GM21529 (cell line): ENCODE results near the gene METTL24.
"Not testable (repeated sequence)": the region's sequence is repeated elsewhere in the genome, so short reads cannot be mapped to it uniquely, and the experiment has no call there.

ENCODE experiments used
- ATAC-seq: cut with Tn5 transposase; IDR thresholded peaks from one replicate; pipeline ENCODE4 v1.9.1; 2021; ENCODE audit not compliant: unreplicated experiment

The METTL24 gene

DNA sequence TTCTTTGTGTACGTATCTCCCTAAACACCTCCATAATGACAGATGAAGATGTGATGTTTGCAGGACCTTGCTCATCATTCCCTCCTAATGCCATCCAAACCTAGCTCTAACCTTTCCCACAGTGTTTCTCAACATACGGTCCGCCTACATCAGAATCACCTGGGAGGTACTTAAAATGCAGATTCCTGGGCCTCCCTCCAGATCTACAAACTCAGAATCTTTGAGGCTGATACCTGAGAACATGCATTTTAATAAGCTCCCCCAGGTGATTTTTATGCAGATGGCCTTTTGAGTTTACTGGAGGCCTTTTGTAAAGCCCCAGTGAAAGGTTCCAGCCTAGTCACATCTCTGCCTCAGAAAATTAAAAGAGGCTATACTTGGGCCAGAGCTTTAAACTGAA lies 40.5 kb downstream of the METTL24 start:
- ATAC-seq, result no peak

- ATAC-seq, result no peak
Observed at GRCh38 chr6:110317189-110317588, 41.0 kb downstream of the METTL24 start.

DNA sequence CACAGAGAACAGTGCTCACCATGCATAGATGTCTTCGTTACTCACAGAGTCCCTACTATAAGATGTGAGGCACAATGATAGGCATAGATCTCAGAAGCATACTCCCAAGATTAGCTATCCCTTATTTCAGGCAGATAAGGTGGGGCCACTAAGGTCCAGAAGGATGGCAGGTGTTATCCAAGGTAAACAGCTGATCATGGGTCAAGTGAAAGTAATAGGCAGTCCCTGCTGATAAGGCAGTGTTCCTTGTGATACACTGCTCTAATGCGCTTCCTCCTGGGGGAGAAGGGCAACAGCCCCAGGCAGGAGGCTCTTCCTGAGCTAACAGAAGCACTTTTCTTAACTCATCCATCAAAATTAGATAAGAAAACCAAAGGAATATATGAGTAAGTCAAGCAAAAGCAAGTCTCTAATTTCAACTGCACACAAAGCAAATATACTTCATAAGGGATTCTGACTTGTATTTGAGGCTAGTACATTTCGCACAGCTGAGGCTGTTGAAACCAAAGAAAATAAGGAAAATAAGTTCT lies 42.2 kb downstream of the METTL24 start:
- no peak for ATAC-seq

GRCh38 chr6:110315207-110315868 lies 42.8 kb downstream of the METTL24 start:
- ATAC-seq, result no peak

DNA sequence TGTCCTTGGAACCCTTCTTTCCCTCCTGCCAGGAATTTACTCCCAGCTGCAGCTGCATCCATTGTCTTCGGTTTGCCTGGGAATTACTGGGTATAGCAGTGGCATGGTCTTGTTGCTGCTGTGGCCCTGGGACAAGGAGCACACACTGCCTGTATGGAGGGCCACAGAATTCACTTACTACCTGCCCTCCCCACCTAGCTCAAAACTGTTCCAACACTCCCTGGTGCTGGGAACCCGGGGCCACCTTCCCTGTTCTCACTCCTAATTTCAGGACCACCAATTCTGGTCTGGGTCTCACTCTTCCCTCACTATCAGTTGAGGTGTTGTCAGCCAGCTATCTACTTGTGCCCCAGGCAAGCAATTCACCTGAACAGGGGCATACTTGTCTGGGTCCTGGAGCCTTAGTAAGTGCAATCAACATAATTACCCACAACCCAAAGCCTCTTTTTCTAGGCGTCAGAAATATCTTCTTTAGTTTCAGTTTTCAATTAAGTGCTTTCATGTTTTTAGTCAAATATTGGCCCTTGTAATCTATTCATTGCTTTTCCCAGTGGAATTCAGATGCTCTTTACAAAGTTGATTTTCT lies 47.2 kb downstream of the METTL24 start:
- no peak for ATAC-seq

DNA sequence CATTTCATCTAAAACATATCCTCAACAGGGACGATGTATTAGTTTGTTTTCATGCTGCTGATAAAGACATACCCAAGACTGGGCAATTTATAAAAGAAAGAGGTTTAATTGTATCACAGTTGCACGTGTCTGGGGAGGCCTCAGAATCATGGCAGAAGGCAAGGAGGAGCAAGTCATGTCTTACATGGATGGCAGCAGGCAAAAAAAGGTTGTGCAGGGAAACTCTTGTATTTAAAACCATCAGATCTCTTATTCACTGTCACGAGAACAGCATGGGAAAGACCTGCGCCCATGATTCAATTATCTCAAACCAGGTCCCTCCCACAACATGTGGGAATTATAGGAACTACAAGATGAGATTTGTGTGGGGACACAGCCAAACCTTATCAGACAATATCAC lies 48.7 kb downstream of the METTL24 start:
- not testable (repeated sequence) for ATAC-seq

DNA sequence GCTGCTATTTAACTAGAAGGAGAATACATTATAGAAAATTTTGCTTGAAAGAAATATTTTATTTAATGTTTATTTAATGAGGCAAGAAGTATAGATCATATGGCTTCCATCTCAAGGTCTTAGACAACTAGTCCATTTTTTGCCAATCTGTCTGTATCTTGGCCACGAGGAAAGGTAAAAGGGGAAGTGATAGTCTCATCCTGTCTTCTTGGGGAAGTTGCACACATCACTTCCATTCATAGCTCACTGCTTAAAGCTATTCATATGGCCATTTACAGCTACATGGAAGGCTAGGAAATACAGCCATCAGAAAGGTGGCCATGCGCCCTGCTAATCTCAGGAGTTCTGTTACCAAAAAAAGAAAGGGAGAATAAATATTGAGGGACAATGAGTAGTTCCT lies 50.8 kb downstream of the METTL24 start:
- ATAC-seq, result no peak

DNA sequence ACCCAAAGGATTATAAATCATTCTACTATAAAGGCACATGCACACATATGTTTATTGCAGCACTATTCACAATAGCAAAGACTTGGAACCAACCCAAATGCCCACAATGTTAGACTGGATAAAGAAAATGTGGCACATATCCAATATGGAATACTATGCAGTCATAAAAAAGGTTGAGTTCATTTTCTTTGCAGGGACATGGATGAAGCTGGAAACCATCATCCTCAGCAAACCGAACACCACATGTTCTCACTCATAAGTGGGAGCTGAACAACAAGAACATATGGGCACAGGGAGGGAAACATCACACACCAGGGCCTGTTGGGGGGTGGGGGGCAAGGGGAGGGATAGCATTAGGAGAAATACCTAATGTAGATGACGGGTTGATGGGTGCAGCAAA lies 52.3 kb downstream of the METTL24 start:
- not testable (repeated sequence) for ATAC-seq

- ATAC-seq, result not testable (repeated sequence)
Observed at GRCh38 chr6:110303692-110304091, 54.5 kb downstream of the METTL24 start.

DNA sequence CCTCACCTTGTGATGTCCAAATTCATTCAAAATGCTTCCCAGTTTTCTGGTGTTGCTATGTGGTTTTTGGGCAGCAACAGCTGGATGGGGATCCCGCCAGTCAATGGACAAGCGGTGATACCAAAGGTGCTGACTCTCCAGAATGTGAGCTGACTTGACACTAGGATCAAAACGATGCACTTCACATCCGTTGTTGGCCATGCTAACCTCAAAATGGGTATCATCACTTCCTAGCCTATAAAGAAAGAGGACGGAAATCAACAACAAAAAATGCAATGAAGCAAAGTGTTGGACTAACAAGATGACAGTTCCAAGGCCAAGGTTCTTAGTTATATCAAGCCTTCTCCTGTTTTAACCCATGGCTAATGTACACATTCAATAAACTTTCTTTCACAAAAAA lies 59.2 kb downstream of the METTL24 start:
- ATAC-seq, result no peak

DNA sequence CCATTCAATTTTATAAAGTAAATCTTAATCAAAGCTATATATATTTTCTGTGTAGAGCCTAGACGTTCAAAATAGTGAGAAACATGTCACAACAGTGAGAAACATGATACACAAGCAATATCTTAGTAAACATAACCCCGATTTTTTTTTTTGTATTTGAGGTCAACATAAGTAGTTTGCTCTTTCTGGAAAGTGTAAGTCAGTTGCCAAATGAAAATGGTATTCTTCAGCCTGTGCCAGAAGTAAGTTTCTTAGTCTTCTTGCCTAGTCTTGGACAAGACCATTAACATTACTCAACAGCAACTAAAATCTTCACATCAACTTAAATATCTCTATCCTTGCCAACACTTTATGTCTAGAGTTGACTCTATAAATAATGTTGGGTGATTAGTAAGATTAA lies 59.7 kb downstream of the METTL24 start:
- ATAC-seq, result no peak

DNA sequence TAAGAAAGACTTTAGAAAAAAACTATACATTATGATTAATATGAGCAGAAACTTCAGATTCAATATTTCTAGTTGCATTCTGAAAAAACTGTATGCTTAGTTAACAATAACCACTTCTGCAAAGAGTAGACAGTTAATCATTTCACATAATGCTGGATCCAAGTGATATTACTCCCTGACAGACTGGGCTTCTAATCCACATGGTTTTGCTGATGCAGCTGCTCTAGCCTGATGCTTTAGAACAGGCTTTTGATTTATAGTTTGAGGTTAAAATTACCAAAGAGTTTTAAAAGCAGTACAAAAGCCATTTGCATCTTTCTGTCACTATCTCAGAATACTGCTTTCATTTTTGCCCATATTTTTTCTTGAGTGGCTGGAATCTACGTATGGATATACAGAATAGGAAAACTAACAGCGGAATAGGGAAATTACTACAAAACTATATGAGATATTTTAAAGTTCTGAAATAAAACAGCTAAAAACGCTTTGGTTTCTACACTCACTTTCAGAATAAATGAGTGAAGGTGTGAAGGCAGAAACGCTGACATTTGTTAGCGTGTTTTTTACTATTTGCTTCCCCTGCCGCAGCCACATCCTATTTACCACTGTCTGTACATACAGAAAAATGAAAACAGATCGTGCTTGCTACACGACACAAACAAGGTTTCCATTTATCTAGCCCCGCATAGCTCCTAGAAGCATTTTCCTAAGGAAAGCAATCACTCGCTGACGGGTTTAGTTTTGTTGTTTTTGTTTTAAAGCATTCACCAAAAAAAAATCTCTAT lies 61.7 kb downstream of the METTL24 start:
- ATAC-seq, result no peak

DNA sequence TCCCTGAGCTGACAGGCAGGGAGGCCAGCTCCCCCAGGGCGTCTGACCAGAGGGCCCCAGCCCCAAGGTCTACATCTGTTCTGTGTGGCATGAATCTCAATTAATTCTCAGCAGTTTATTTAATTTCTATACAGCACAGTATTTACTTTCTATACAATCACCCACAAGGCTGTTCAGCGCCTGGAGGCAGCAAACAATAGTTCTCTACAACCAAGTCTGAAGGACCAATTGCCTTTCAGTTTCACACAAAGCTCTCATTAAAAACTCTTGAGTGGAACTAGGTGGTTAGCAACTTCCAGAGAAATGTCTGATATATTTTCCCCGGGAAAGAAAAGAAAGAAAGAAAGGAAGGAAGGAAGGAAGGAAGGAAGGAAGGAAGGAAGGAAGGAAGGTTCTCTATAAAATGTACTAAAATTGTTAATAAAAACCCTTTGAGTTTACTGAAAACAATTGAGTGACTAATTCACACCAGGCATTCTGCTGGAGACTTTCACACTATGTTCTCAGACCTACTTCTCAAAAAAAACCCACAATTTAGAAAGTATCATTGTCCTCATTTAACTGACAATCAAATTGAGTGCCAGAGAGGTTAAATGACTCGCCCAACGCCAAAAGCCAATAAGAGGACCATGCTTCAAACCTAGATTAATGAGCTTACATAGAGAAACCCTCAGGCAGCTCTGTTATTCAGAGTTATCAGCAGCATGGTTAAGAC lies 62.5 kb downstream of the METTL24 start:
- ATAC-seq, result no peak

DNA sequence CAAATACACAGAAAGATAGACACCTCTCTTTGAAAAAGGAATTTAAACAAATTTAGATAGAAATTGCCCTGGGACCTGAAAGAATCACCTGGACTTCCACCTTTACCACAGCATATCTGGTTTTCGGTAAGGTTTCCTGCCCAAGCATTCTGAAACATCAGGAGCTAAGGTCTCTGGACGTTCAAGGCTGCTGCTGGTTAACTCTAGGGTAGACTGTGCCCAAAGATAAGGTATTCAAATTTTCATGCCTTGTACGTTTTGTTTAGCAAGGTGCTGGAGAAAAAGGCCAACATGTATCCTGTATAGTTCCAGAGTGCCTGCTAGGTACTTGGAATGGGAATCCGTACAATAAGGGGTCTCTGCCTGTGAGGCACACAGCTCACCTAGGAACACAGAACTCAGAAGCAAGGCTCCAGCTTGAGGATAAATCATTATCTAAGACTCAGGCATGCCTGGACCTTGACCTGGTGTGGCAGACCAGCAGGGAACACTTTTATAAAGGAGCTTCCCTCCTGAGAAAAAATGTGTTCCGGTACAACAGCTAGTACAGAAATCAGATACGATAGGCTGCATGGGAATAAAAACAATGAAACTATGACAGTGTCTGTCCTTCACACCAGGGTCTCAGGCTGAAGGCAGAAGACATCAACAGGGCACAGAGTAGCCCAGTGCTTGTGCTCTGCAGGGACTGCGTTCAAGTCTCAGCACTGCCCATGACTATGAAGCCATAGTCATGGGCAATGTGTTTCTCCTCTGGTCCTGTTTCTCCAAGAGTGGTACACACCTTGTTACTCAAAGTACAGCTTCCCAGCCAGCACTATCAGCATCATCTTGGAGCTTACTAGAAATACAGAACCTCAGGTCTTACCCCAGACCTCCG lies 70.4 kb downstream of the METTL24 start:
- no peak for ATAC-seq

GRCh38 chr6:110285306-110286060 lies 72.7 kb downstream of the METTL24 start:
- no peak for ATAC-seq

DNA sequence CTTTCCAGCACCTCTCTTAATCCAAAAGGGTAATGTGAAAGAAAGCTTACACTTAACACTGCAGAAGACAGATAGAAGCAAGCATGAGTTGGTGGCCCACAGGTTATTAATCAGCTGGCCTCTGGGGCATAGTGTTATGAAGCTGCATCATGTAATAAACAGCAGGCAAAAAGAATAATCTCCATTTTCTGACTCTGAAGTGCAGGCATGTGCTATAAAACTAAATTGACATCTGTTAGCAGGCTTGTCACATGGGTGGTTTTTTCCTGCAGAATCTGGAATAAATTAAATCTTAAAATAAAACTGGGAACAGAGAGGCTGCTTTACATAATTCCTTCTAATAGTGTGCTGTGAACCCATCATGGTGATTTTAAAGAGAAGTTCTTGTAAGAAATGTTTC lies 73.3 kb downstream of the METTL24 start:
- ATAC-seq, result no peak

DNA sequence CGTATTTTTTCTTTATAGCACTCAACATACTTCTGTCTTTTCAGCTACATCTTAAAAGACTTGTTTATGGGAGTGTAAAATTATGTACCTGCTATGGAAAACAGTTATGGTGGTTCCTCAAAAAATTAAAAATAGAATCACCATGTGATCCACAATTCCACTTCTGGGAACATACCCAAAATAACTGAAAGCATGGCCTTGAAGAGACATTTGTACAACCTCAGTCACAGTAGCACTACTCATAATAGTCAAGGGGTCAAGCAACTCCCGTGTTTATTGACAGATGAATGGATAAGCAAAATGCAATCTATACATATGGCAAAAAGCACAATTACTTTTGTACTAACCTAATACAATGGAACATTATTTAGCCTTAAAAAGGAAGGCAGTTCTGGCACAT lies 74.5 kb downstream of the METTL24 start:
- no peak for ATAC-seq

- no peak for ATAC-seq
Observed at GRCh38 chr6:110282412-110282811, 75.7 kb downstream of the METTL24 start.

GRCh38 chr6:110277100-110277665 lies 81.0 kb downstream of the METTL24 start:
- no peak for ATAC-seq
